NCI-H510A (cell line): ENCODE data around the gene LRRK1.

Experiments
- DNase-seq: peaks from one replicate; lab custom pipeline; 2025; lab: John Stamatoyannopoulos, UW

LRRK1 gene

GRCh38 chr15:101044625-101045235, 125.6 kb downstream of the LRRK1 start:
- no peak for DNase-seq

- DNase-seq: no peak
Observed at GRCh38 chr15:101045236-101045646, 126.1 kb downstream of the LRRK1 start.

GRCh38 chr15:101045835-101046691, 126.9 kb downstream of the LRRK1 start:
- no peak for DNase-seq

GRCh38 chr15:101046826-101047225, 127.7 kb downstream of the LRRK1 start:
- DNase-seq: no peak

GRCh38 chr15:101047301-101047781, 128.2 kb downstream of the LRRK1 start:
- no peak for DNase-seq

- no peak for DNase-seq
Observed at GRCh38 chr15:101048176-101048575, 129.0 kb downstream of the LRRK1 start.

GRCh38 chr15:101048581-101049030, 129.4 kb downstream of the LRRK1 start:
- DNase-seq: no peak

GRCh38 chr15:101049282-101049681, 130.1 kb downstream of the LRRK1 start:
- DNase-seq: no peak

GRCh38 chr15:101049856-101050622, 130.9 kb downstream of the LRRK1 start:
- no peak for DNase-seq

GRCh38 chr15:101050623-101051290, 131.6 kb downstream of the LRRK1 start:
- no peak for DNase-seq

- DNase-seq: no peak
Observed at GRCh38 chr15:101051291-101052030, 132.3 kb downstream of the LRRK1 start.

GRCh38 chr15:101052031-101052620, 133.0 kb downstream of the LRRK1 start:
- DNase-seq: no peak

GRCh38 chr15:101052681-101053121, 133.5 kb downstream of the LRRK1 start:
- no peak for DNase-seq

- DNase-seq: no peak
Observed at GRCh38 chr15:101053261-101053660, 134.1 kb downstream of the LRRK1 start.

GRCh38 chr15:101054116-101054515, 135.0 kb downstream of the LRRK1 start:
- no peak for DNase-seq

GRCh38 chr15:101054991-101055390, 135.8 kb downstream of the LRRK1 start:
- no peak for DNase-seq

GRCh38 chr15:101055411-101055810, 136.3 kb downstream of the LRRK1 start:
- no peak for DNase-seq

- DNase-seq: no peak
Observed at GRCh38 chr15:101056366-101057334, 137.5 kb downstream of the LRRK1 start.

- no peak for DNase-seq
Observed at GRCh38 chr15:101057841-101058407, 138.8 kb downstream of the LRRK1 start.
